ENCODE results near the gene ANKS1B.
A peak's percentile ranks its signal among the peaks of the same experiment; 100 is the strongest.
"Not testable (repeated sequence)": the region's sequence is repeated elsewhere in the genome, so short reads cannot be mapped to it uniquely, and the experiment has no call there.

Gene ANKS1B

DNA sequence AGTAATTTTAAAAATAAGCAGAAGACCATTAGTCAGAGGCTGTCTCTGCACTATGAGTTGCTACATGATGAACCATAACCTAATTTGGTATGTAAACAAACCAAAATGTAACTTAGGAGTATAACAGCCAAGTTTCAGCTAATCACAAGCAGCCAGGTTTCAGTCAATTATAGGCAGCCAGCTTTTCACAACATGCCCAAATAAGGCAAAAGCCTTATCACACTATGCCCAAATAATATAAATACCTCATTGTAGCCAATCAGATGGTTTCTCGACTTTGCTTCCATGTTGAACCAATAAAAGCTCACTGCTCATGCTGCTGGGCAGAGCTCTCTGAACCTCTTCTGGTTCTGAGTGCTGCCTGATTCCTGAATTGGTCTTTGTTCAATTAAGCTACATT lies 298.6 kb downstream of the ANKS1B start:
- no peak for DNase-seq

DNA sequence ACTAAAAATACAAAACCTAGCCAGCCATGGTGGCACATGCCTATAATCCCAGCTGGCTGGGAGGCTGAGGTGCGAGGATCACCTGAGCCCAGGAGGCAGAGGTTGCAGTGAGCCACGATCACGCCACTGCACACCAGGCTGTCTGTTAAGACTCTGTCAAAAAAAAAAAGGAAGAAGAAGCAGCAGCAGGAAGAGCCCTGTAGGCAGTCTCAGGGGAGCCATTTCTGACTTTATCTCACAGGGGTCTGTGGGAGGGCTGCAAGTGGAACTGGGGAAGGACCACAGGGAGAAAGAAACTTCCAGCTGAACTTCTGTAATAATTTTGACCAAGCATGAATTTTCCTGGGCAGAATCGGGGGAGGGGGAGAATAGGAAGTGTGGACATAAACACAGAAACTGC lies 304.5 kb downstream of the ANKS1B start:
- DNase-seq = no peak

DNA sequence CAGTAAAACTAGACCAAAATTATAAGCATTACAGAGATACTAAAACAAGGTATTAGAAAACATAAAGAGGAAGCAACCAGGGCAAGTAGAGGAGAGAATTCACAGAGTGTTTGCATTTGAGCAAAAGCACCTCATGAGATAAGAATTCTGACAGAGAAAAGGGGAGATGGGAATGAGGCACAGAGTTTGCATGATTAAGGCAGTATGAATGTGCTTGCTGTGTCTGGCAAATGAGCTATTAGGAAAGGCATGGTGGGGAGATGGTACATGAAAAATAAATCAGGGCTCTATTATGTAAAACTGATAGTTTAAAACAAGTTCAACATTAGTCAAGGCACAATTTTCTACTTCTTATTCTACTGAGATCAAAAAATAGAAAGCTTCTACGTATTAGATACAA lies 314.1 kb downstream of the ANKS1B start:
- no peak for DNase-seq

DNA sequence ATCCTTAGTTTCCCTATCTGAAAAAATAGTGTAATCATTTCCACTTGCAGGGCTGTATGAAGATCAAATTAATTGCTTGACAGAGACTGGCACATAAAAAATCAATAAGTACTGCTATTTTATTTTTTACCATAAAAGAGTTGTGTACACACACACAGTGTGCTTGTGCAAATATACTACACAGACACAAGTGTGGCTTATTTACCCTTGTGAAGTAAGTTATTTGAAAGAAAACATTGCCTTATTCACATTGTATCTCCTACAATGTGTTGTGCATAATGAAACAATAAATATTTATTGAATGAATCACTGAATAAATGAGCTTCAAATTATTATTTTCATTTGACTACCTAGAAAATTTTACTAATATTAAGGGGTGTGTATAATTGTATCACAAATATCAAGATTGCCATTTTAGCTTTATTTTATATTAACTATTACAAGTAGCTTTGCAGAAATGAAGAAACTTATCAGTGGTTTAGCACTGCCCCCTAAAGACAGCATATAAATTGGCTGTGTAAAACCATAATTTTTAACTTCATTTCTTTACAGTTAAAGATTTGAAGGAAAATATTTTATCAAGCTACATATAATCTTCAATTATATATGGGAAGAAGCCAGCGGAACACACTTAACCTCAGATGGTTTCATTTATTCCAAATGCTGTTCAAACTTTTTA lies 325.9 kb downstream of the ANKS1B start:
- no peak for DNase-seq

DNA sequence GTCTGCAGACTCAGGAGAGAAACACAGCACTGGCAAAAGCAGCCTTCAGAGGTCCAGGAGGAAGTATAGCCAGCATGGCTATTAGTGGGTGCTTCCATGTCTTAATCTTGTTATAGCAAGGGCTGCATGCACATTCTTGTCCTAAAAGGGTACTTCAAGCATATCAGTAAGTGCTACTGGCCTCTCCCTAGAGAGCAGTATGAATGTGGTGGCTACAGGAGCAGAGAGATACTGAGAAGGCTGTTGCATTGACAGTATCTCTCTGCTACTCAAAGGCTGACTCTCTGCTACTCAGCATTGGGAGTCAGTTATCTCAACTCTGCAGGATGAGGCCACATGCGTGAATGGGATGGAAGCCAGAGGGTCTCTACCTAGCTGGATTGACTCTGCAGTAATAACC lies 335.2 kb downstream of the ANKS1B start:
- no peak for DNase-seq

DNA sequence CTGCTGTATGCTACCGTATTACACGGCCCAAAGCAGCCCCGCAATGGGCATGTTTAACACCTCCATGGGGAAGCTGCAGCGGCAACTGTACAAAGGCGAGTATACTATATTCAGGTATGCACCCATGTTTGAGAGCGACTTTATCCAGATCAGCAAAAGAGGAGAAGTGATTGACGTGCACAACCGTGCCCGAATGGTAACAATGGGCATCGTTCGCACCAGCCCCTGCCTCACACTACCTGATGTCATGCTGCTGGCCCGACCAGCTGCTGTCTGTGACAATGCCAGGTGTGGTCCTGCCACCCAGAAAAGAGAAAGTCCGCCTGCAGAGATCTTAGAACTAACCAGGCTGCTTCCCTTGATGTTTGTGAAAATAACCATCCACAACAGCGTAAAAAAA lies 336.6 kb downstream of the ANKS1B start:
- no peak for DNase-seq

DNA sequence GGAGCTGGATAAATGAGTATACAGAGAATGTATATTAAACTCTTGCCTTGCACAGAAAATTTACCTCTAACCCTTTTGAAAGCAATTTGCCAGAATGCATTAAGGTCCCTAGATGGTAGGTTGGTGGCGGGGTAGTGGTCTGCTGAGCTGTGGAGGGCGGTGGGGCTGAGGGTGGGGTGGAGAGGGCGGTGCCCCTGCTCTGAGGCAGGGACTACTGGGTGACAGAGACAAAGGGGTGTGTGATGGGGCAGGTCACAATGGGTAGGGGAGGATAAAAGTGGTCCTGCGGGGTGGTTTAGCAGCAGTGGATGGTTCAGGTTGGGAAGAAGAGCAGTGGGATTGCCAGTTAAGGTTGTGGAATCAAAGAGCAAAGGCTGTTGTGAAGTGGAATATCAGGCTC lies 337.3 kb downstream of the ANKS1B start, which contains the start of gene GARIN6:
Gene GARIN6 (plus strand): TSS at position 301 of the 400 bp plus-strand sequence. CDS start 422 bp downstream, outside the sequence.
- no peak for DNase-seq

DNA sequence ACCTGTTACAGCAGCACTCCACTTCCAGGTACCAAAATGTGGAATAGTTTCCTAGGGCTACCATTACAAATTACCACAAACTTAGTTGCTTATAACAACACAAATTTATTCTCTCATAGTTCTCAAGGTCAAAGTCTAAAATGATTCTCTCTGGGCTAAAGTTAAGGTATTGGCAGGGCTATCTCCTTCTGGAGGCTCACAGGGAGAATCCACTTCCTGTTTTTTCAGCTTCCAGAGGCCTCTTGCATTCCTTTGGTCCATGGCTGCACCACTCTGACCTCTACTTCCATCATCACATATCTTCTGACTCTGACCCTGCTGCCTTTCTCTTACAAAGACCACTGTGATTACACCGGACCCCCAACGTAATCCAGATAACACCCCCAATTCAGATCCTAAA lies 340.1 kb downstream of the ANKS1B start:
- no peak for DNase-seq

DNA sequence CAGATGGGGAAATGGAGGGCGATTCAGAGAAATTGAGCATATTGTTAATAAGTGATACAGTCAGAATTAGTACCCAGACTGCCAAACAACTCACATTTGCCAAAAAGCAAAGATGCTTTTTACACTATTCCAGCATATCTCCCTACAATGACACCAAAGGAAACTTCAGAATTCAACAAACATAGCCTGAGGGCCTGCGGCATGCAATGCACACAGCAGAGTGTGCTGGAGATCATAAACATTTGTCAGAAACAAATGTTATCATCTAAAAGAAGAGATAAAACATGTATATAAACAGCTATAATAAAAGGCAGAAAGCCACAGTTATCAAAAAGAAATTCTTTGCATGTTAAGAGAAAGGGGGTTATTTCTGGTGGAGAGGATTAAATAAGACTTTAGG lies 357.3 kb downstream of the ANKS1B start:
- DNase-seq = no peak

DNA sequence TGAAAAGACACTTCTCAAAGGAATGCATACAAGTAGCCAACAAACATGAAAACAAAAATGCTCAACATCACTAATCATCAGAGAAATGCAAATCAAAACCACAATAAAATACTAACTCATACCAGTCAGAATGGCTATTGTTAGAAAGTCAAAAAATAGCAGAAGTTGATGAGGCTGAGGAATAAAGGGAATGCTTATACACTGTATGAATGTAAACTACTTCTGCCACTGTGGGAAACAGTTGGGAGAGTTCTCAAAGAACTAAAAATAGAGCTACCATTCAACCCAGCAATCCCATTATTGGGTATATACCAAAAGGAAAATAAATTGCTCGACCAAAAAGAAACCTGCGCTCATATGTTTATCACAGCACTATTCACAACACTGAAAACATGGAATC lies 360.1 kb downstream of the ANKS1B start:
- DNase-seq = not testable (repeated sequence)

DNA sequence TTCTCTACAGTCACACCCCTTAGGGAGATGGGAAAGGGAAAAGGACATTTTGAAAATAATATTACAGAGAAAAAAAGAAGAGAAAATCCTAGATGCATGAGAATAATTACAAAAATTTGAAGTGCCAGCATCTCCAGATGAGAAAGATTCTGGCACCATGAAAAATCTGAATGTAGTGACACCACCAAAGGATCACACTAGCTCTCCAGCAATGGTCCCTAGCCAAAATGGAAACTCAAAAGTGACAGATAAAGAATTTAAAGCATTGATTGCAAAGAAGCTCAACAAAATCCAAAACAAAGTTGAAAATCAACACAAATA lies 364.6 kb downstream of the ANKS1B start:
- no peak for DNase-seq

DNA sequence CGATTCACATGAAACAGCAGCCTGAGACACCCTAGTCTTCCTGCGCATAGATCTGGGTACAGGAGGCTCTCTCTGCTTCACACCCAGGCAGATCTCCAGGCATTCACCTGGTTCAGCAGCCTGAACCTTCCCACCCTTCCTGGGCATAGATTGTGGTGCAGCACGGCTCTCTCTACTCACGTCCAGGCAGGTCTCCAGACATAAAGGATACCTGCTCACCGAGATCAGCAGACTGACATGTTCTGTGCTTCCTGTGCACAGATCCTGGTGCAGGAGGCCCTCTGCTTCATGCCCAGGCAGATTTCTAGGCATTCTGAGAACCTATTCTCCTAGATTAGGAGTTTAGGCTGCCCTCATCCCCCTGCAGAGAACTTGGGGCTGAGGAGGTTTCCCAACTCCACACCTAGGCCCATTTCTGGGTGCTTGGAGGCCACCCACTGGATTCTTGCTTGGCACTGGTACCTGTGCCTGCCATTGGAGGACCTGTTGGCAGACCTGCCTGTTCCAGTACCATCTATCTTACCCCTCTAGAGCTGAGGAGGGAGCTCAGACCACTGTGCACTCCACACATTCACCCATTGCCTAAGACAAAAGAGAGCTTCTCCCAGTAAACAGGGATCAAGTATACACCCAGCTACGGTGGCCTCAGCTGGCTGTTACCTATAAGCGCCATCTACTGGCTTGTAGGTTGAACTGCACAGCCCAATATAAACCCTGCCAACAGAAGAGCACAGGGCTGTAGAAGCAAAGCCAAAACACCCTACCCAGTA lies 365.2 kb downstream of the ANKS1B start:
- peak in 1 of 2 donors; percentile 5 for DNase-seq

DNA sequence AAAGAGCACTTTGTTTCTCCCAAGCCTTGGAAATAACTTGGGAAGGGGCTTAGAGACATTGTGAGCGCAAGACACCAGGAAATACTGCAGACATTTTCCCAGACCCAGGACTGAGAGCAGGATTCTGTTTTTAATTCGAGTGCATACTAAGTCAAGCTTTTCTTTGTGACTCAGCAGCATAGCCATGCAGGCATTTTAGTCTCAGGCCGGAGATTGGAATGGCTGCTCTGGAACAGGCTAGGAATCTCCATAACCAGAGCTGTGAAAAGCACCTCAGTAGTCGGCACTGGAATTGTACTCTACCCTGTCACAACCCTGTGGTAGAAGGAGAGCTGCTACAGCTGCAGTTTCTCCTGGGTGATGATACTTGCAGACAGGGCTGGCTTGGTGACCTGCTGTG lies 366.1 kb downstream of the ANKS1B start:
- no peak for DNase-seq

DNA sequence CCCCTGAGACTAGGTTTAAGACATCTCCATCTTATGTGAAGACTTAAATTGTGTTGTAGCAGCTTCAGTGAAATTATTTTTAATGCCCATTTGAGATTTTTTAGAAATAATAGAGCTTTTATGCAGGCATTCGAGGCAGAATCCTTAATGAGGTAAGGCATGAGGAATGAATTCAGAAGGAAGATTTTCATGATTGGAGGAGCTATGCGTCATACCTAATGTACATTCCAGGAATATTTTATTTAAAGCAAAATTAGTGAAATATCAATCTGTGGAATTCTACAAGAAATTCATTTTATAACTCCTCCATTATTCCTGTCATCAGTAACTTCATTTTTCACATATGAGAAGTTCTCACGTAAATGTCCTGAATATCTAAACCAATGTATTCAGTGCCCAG lies 373.1 kb downstream of the ANKS1B start:
- DNase-seq = no peak

DNA sequence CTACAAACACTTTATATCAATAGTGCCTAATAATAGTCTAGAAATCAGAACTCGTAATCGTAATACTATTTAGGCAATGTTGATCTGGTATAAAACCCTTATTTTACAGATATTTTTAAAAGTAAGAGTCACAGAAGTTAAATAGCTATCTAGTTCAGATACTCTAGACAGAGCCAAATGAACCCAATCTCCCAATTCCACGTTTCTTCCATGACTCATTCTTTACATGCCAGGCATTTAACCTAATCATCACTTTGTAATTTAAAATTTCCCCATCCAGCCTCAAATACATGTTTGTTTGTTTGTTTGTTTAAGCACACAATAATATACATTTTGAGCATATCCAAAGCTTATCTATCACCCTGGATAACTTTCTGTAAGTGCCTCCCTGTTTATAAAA lies 373.6 kb downstream of the ANKS1B start:
- DNase-seq = no peak

DNA sequence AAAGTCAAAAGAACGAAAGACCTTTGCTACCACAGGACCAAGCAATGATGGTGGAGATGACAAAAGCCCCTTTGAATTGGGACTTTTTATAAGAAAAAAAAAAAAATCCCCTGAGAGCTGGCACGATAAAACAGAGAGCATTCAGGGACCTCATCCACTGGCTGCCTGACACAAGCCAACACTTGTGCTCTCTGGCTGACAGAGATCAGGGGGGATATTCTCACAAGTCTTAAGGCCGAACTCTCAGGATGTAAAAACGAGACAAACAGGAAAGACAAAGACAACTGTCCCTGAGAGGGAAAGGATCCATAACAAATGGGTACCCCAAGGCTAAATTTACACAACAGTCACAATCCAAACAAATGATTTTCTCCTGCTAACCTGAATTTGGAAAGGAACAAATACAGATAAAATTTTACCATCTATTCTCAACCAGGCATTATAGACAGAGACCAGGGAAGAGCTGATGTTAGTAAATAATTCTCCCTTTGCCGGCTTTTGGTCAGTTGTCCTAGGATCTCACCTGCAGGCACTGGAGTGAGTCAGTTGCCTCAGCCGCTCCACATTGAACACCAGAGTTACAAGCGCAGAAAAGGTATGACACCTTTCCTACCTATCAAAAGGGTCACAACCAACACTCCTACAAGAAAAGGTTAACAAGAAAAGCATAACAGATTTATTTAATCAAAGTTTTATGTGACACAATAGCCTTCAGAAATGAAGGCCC lies 375.1 kb downstream of the ANKS1B start:
- DNase-seq = no peak

DNA sequence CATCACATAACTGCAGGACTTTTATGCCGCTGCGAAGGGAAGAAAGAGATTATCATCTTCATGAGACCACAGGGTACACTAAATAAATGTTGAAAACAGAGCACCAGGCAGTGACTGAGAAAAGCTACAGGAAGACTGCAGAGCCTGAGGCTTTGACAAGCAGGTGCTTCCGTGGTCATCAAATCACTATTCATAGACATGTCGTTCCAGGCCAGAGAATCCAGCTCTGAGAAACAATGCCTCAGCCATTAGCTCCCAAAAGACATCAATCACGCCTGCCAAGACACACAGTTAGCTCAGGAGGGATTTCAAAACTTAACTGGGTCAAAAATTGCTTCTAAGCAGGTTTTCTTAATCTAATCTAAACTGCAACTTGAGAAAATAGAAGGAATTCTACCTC lies 384.3 kb downstream of the ANKS1B start:
- DNase-seq = no peak

DNA sequence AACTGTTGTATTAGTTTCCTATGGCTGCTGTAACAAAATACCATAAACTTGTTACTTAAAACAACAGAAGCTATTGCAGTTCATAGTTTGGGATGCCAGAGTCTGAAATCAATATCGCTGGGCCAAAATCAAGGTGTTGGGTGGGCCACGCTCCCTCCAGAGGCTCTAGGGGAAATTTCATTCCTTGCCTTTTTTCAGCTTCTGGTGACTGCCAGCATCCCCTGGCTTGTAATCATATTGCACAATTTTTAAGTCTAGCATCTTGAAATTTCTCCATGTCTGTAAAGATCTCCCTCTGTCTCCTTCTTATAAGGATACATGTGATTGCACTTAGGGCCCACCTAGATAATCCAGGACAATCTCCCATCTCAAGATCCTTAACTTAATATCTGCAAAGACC lies 386.0 kb downstream of the ANKS1B start:
- DNase-seq = no peak

DNA sequence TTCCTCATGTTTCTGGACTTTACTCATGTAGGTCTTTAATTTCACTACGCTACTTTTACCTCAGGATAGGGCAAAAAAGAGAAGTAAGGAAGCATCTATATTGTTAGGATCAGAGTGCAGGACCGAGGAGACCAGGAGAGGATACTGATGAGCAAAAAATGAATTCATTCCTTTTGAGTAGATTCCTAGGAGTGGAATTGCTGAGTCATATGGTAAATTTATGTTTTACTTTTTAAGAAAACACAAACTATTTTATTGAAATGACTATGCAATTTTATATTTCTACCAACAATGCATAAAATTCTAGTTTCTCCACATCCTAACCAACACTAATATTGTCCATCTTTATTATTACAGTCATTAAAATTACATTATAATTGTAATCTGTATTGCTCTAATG lies 388.0 kb downstream of the ANKS1B start:
- no peak for DNase-seq

DNA sequence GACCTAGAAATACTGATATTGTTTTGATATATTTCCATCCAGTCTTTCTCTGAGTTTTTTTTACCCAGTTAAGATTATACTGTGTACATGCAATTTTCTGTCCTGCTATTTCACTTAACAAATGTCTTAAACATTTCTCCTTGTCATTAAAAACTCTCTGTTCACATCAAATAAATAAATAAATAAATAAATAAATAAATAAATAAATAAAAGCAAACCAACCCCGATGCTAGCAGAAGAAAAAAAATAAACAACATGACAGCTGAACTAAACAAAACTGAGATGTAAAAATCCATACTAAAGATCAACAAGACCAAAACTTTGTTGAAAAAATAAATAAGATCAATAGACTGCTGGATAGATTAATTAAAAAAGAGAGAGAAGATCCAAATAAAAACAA lies 407.6 kb downstream of the ANKS1B start:
- DNase-seq = not testable (repeated sequence)

DNA sequence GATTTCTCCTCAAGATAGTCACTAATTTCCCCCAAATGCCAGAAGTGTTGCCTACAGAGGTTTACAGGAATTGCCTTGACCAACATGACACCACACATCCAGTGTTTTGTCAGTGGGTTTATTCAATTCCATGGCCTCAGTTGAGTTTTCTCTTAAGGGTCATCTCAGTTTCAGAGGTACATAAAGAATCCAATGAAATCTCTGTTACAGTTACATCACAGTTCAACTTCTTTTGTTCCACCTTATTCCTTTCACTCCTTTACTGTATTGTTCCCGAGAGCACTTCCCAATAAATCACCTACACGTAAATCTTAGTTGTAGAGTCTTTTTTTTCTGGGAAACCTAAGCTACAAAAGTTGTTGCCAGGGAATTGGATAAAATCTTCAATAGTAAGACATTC lies 410.8 kb downstream of the ANKS1B start:
- DNase-seq = no peak

DNA sequence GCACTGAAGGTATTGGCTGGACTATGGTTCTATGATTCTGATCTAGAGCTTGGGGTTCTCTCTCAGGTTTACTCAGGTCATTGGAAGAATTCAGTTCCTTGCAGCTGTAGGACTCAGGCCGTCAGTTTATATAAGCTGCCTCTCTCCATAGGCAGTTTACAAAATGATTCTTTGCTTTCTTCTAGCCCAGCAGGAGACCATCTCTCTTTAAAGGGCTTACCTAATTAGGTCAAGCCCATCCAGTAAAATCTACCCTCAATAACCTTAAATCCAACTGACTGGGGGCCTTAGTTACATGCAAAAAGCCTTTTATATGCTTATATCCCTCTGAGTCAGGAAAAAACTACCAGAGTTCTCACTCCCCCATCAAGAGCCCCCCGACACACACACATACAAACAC lies 417.7 kb downstream of the ANKS1B start:
- DNase-seq = no peak

DNA sequence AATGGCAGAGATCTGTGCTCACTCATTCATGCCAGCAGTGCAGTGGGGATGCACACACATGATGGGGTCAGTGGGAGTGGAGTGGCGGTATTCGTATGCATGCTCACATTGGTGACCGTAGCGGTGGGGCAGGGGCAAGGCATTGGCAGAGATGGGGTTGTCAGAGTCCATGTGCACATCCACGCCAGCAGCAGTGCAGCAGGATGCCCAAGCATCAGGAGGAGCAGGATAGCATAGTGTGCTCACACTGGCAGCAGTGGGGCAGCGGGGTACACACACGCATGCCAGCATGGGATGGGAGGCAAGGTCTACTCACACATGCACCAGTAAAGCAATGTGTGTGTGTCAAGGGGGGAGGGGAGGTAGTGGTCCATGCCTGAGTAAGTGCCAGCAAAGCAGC lies 426.6 kb downstream of the ANKS1B start:
- no peak for DNase-seq

DNA sequence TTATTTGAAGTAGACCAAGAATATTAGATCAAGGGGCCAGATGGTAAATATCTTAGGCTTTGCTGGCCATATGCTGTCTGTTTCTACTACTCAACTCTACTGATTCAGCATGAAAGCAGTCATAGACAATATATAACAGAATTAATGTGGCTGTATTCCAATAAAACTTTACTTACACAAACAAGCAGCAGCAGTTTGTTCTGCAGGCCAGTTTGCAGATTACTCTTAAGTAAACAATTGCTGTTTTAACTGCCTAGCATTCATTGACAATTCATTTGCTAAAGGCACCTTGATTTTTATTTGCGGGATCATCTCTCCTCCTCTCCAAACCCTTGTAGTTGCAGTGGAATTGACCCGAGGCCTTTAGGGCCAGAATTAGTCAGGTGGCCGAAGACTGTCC lies 431.3 kb downstream of the ANKS1B start:
- DNase-seq = no peak

Measured in stimulated activated CD4-positive, alpha-beta T cell treated with anti-CD3 and anti-CD28 coated beads, Interleukin-2, amount 100 ng/mL, for 24 hours (primary cell).